Activated CD8-positive, alpha-beta memory T cell treated with anti-CD3 and anti-CD28 coated beads, Interleukin-2, amount 50 U/mL, for 1 hour (primary cell): ENCODE results near the gene FRMPD2.
"Not testable (repeated sequence)": the region's sequence is repeated elsewhere in the genome, so short reads cannot be mapped to it uniquely, and the experiment has no call there.

Experiments
- DNase-seq: peaks from one replicate; pipeline ENCODE4 v3.0.0-alpha.2; 2020; ENCODE audit errors: extremely low read depth

Gene FRMPD2

DNA sequence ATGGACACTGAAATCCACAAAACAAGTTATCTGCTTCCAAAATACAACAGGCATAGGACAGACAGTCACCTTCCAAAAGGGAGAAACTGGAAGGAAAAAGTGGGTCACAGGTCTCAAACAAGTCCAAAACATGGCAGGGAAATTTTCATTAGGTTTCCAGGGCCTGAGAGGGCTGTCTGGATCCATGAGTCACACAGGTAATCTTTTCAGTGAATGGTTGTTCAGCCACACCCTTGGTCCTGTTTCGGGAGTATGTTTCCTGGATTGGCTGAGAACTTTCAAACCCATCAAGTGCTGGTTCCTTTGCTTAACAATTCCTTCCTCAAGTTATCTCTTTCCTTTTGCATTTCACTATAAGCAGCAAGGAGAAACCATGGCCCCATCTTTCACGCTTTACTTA is 145.5 kb downstream of the FRMPD2 start:
- not testable (repeated sequence) for DNase-seq

DNA sequence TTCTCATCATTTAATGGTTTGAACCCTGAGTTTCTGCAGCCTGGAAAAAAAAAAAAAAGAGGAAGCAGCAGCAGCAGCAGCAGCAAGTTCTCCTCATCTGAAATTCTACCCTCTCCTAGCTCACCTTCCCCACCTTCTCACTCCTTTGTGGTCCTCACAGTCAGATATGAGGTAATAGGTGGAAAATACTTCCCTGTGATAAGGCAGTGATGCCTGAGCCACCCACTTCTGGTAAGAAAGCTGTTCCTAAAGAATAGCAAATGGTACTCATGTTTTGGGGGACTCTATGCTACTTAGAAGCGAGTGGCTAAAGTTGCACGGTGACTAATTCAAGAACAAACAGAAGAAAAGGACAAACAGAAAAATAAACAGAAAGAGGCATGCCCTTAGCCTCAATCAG is 148.2 kb downstream of the FRMPD2 start:
- not testable (repeated sequence) for DNase-seq

DNA sequence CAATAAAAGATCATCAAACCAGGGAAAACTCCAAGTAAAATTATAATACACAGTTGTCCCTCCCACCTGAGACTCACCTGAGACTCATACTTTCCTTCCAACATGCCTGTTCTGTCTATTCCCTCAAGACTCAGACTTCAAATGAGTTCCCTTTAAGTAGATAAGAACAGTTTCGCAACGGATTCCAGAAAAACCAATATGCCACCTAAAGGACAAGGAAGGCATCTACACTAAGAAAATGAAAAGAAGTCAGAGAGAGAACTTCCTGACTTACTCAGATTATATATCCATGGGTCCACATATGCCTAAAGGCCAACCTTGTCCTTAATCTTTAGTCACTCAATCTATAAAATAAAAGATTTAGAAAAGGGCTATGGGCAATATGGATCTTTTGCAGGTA is 148.9 kb downstream of the FRMPD2 start:
- DNase-seq: not testable (repeated sequence)

DNA sequence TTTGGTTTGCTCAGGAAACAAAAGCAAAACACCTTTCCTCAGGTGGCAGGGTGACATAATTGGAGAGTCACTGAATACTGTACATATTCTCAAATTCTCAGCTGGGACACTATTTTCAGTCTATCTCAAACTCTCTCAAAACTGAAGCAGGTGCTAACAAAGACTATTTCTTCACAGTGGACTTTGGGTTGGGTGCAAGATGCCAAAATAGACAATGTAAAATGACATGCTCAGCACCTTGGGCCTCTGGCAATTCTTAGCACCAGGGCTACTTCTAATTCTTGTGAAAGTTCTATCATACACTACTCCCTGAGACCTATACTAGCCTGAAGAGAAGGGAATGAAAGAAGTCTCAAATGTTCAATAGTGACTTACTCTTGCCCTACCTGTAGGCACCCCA is 151.9 kb downstream of the FRMPD2 start:
- DNase-seq: not testable (repeated sequence)

DNA sequence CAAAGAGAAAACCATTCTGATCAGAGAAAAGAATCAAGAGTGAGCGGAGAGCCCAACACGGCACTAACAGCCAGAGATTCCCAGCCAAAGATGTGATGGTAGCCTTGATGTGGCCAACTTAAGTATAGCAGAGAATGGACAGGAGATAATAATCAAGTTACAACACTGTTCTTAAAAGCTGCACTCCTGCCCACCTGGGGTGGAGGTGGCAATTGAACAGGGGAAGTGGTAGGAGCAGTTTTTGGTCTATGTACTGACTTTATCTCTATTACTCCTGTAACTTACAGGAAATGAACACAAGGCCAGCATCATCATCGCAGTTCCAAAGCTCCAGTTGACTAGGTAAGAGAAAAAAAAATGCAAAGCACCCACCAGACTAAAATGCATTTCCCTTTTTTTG is 164.2 kb downstream of the FRMPD2 start:
- DNase-seq: not testable (repeated sequence)
